Limb (tissue), 2 donors: ENCODE data around the gene HES2.
"Not testable (repeated sequence)": the region's sequence is repeated elsewhere in the genome, so short reads cannot be mapped to it uniquely, and the experiment has no call there.

Source experiments
- DNase-seq, 2 donors: peaks; one replicate each; pipeline ENCODE4 v3.0.0-alpha.2; 2016; ENCODE audit errors: extremely low spot score in 2 of 2

HES2 gene

DNA sequence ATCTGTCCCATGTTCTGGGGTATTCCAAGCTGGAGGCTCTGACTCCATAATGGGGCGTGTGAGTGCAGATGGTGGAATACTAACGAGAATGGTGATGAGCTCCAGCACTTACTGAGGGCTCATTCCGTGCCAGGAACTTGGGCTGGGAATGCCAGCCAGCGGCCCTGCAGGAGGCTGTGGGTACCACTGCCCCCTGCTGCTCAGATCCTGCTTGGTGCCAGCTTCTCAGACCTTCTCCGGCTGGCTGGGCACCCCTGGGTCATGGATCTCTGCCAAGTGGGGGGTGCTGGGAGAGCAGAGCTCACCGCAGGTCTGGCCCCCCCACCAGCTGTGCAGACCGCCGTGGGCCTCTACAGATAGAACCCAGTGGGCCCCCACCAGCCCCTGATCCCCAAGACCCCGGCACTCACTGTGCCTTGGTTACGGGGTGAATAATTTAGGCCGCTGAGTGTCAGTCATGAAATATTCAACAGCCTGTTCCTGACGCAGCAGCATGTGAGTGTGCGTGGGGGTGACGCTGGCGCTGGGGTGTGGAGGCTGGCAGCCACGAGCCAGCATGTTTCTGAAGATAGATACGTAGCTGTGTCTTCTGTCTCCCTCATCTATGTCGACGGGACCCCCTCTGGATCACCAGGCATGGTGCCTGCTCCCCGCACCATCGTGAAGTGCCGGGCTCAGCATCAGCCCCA, 17.4 kb upstream of the HES2 start:
- DNase-seq = not testable (repeated sequence)

DNA sequence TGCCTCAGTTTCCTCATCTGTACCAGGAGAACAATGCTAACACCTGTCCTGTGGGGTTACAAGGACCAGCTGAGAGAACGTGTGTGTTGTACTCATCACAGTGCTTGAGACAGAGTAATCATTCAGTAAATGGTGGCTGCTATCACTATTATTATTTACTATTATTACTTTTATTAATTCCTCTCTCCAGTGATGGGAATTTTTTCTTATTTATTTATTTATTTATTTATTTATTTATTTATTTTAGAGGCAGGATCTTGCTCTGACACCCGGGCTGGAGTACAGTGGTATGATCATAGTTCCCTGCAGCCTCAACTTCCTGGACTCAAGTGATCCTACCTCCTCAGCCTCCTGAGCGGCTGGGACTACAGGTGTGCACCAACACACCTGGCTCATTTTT, 16.6 kb upstream of the HES2 start:
- DNase-seq = not testable (repeated sequence)

DNA sequence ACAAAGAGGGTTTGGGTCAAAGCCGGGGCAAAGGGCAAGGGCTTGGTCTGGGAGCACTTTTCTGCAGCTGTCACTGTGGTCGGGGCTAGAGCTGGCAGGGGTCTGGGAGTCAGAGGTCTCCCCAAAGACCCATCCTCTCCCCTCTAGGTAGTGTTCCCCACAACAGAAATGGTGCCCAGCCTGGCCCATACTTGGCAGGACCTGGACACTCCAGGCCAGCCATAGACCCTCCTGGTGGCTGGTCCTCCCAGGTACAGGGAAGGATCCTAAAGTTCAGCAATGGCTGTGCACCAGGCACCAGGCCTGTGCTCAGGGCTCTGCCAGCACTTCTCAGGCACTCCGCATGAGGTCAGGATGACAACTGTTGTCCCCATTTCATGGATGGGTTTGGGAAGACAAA, 15.8 kb upstream of the HES2 start:
- no peak for DNase-seq

DNA sequence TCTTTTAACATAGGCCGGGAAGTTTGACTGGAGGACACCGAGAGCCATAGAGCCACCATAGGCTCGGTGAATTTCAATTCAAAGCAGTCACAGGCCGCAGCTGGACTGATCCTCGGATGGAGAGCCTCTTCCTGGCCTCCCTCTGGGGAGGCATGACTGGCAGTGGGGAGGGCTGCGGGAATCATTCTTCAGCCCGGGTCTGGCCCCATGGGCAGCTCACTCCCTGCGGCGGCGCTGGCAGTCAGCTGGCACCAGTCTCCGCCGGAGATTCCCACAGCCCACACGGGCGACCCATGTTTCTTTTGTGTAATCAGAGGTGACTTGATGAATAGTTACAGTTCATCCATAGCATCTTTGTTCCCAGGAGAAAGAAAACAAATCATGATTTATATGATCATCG, 15.4 kb upstream of the HES2 start:
- no peak for DNase-seq

DNA sequence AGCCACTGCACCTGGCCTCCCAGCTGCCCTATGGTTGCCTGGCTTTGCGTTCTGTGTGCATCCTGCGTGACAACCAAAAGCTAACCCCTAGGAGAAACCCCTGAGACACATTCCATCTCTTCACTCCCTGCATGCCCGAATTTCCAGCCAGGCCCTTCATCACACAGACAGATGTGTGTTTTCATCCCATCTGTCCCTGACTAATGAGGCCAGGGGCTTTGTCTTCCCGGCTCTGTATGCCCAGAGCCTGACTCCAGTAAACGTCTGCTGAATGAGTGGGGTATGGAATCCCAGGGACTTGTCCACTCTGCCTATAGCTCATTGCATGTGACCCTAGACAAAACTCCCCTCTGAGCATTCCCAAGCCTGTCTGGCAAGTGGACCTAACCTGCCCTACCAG, 14.5 kb upstream of the HES2 start:
- no peak for DNase-seq

DNA sequence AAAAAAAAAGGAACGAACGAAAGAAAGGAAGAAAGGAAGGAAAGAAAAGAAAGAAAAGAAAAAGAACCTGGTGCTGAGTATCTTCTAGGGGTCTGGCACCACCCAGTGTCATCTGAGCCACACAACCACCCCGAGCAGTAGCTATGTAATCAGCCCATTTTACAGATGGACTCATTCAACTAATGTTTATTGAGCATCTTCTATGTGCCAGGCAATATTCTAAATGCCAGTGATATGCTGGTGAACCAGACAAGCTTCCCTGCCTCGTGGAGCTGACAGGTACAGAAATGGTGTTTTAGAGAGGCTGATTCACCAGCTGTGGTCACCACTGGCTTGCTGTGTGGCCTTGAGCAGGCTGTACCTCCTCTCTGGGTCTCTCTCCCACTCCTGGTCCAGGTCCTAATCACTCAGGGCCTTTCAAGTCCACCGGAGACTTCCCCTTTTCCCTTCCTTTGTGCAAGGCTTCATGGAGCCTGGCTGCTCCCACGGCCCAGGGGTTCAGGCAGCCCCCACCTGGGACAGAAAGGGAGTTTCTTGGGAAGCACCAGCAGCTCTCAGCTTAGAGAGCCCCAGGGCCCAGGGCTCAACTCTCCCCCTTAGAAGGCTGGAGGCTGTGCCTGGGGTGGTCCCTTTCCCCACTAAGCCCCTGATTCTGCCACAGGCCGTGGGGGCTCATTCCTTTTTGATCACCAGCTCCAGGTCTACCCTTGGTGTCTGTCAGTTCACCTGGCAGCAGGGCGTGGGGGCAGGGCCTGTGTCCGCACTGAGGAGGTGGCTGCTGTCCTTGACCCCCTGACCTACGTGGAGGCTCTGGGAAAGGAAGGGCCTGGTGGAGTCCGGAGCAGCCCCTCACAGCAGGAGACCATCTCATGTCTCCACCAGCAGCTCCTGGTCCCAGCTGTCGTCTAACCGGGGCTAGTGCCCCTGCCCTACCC, 12.2 kb upstream of the HES2 start:
- DNase-seq = not testable (repeated sequence)

DNA sequence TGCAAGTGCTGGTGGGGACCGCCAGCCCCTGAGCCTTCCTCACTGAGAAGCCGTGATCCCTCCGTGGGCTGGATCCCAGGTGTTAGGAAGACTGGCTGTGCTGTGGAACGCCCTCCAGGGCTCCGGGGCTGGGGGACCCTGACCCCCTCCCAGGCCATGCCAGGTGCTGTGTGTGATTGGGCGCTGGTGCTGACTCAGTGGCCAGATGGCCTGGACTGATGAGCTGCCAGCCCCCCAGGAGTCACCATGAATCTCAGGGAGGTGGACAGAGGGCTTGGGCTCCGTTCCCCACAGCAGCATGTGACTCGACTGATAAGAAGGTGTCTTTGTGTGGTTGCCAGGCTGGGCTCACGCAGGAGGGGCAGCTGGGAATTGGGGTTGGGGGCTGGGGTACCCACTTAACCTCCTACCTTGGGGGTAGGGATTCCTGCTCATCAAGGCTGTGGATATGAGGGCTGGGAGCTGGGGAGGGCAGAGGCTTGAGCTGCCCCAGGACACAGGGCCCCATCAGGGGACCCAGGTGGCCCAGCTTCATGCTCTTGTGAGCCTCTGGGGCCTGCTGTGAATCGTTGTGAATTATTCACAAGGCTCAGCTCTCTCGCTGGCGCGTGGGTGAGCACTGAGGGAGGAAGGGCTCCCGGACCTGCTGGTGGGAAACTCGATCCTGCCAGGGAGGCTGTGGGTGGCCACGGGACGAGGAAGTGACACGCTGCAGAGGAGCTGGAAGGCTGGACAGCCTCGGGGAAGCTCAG, 10.1 kb upstream of the HES2 start:
- not testable (repeated sequence) for DNase-seq

DNA sequence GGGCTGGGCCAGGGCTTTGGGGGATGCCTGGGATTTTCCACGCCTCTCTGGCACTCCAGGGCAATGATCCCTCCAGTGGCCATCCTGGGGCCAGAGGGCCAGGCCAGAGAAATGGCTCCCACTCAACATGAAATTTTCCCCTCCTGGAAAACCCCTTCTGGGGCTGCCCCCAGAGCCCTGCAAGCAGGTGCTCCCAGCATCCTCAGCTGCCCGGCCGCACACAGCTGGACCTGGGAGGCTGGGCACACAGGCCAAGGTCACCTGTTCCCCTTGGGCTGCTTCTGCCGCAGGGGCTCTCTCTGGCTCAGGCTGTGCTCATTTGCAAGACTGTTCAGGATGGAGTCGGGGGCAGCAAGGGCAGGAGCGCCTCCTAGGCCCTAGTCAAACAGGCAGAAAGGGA, 8.7 kb upstream of the HES2 start:
- DNase-seq = not testable (repeated sequence)

DNA sequence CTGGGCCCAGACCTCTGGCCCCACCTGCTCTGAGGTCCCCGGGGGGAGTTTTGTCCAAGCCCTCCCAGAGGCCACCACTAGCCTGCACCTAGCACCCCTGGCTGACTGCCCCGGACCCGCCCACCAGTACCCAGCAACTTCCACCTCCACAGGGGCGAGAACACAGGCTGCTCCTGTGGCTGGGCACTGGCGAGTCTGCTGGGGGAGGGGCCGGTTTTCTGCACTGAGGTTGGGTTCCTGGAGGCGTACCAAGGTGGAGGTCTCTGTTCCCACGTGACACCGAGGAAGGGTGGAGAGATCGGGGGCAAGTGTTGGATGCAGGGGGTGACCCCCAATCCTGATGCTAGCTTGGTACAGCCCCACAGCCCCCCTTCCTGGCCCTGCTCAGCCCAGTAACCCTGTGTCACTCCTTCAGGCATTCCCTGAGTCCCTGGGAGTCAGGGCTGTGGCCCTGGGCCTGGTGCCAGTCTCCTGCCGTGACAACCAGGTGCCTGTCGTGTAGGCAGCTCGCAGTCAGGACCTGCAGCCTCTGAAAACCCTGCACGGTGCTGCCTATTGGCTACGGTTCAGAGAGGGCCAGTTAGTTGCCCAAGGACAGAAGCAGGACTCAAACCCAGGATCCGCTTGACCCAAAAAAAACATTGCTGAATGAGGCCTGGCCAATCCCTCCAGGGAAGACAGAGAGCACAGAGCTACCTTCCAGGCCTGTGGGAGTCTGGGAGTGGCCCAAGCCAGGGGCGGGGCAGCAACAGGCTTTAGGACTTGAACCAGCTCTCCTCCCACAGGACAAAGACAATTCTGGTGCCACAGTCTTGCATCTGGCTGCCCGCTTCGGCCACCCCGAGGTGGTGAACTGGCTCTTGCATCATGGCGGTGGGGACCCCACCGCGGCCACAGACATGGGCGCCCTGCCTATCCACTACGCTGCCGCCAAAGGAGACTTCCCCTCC, 8.0 kb upstream of the HES2 start:
- no peak for DNase-seq

DNA sequence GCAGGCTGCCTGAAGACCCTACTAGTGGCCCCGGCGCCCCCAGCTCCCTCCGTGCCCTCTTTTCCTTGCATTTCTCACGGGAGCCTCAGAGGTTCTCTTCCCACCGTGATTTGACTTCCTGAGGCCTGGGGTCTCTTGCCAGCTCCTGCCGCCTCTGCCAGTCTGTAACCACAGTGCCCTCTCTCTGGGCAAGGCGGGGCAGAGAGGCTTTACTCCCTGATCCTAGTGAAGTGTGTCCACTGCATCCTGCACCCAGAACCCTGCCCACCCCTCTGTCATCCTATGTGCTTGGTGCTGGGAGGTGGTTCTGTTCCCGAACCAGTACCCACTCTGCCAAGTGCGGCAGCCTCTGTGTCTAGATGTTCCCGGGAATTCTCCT, 7.2 kb upstream of the HES2 start:
- no peak for DNase-seq

DNA sequence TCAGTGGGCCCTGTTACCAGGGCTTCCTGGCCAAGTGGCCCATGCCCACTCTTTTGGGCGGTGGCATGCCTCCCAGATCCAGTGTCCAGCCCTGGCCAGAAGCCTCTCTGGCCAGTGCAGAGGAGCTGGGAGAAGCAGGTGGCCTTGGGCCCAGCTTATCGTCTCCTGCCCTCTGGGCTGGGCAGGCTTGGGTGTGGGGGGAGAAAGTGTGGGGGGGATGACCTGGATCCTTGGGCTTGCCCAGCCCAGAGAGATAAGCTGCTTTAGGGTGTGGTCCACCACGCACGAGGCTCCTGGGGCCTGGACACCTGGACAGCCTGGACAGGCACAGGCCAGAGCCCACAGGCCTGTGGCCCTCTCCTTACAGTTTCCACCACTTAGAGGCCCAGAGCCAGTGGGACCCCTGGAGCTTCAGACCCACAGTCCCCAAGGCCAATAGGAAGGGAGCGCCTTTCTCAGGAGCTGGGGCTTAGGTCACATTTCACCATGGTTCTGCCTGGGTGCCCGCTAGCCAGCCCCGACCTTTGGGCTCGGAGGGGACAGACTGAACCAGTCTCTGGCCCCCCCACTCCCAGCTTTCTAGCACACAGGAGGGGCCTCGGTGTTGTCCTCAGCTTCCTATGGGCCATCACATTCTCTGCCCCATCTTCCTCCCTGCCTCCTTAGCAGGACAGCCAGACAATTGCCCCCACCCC, 6.7 kb upstream of the HES2 start:
- DNase-seq = no peak

DNA sequence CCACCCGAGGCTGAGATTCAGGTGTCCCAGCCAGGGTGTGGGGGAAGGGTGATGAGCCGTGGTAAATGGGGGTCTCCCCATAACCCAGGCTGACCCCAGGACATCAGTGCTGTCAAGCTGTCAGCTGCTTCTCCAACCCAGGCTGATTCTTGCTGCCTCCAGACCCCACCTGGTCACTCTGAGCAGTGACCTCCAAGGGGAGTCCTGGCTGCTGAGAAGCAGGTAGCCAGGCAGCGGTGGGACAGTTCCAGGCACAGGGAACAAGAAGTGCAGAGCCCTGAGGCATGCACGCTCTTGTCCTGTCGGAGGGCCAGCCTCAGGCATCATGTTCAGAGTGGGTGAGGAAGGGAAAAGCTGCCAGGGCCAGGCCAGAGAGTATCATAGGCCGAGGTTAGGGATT, 5.9 kb upstream of the HES2 start:
- DNase-seq = no peak

DNA sequence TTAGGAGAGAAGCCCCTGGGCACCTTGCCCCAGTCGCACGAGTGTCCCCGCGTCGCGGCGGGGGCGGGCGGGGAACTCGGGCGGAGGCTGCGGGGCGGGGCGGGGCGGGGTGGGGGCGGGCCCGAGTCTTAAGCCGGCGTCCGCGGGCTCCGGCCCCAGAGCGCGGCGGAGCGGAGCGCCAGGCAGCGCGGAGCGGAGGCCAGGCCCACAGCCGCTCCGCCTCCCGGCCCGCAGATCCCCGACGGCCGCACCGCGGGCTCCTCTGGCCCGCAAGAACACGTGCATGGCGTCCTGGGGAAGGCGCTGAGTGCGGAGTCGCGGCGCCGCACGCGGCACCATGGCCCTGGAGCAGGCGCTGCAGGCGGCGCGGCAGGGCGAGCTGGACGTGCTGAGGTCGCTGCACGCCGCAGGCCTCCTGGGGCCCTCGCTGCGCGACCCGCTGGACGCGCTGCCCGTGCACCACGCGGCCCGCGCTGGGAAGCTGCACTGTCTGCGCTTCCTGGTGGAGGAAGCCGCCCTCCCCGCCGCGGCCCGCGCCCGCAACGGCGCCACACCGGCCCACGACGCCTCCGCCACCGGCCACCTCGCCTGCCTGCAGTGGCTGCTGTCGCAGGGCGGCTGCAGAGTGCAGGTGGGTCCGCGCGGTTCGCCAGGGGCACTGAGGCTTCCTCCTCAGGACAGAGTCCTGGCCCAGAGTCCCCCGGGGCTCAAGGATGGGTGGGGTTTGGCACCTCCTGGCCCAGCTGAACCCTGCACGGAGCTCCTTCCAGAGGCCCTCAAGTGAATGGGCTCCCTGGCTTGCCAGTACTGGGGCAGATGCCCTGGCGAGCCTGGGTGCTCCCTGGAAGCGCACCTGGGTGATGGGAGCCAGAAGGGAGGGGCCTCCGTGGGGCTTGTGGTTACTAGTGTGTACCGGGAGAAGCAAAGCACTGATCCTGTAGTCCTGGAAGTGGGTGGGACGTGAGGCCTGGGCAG, 5.2 kb upstream of the HES2 start, which contains the start of gene ESPN:
Gene ESPN (plus strand): TSS at position 158 of the 975 bp plus-strand sequence. CDS start 180 bp downstream, at position 338.
- no peak for DNase-seq

DNA sequence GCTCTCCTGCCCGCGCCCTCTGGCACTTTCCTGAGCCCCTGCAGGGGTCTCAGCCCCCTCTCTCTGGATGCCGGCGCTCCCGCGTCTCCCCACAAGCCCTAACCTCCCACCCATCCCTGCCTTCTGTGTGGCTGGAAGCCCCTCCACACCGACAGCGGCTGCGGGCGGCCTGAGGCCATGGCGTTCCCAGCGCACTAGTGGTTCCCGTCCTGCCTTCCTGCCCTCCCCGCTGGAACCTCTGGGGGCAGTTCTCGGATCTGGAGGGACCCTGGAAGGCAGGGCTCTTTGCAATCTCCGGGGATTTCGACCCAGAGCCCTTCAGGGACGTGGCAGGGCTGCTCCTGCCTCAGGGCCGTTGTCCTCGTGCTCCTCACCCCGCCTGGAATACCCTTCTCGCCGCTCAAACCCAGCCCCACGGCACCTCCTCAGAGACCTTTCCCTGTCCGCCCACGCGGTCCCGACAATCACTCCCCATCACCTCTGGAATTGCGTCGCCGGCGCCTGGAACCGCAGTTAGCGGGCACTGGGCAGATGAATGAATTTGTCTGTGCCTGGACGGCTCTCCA, 4.4 kb upstream of the HES2 start:
- no peak for DNase-seq

DNA sequence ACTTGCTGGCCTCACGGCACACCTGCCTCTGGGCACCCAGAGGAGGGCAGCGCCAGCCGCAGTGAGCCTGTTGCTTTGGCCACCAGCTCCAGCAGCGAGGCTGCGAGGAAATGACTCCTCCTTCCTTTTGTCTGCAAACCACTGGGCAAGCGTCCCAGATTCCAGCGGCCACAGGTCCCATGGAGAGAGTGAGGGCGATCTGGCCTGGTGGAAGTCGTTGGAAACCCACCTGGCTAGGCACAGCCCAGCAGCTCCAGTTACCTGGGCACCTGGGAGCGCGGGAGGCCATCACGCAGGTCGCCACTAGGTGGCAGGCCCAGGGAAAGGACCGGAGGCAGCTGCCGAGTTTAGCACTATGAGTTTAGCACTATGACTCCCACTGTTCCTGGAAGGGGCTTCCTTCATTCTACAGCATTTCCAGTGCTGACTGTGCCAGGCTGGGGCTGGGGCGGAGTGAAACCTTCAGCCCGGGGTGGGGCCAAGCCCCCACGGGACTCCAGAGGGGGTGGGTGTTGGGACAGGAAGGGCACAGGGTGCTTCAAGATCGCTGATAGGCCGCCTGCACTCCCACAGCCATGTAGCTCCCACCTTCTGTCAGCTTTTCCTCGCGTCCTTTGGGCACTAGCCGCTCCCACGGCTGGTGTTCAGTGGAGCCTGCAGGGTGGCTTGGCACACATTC, 3.7 kb upstream of the HES2 start:
- DNase-seq = no peak

DNA sequence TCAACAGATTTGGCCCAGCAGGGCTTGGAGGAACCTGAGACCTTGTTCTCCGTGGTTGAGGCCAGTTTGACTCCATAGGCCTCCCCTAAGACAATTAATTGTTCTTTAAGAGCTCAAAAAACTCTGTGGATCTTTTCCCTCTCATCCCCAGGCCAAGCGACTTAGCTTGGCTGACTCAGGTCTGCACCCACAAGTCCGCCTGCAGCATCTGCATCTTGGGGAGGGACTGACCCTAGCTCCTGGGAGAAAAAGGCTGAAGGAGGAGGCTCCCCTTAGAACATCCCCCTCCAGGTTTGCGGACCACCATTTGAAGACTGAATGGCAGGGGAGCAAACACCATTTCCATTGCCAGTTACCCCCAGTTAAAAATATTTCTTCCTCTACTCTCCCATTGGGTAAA, 1.5 kb upstream of the HES2 start:
- DNase-seq = no peak

DNA sequence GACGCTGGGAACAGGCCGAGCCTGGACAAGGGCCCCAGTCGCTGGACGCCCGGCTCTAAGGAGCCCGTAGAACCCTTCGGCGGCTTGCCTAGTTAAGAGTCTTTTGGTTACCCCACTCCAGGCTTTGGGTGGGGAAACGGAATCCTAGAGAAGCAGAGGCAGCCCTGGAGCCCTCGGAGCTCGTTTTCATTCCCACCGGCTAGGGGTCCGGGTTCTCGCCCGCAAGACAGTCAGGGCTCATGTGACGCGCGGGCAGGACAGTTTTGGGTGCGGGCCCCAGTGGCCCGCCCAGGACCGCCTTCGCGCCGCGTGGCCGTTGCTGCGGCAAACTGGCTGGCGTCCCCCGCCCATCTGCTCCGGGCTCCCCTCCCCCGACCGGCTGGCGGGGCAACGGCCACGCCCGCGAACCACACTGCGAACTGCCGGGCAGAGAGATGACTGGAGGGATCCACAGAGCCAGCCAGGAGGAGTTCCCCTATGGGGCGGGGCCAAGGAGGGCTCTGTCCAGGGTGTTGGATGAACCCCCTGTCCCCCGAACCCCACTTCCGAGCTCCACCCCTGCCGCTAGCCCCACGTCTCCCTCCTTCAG, 829 bp upstream of the HES2 start:
- DNase-seq = no peak

DNA sequence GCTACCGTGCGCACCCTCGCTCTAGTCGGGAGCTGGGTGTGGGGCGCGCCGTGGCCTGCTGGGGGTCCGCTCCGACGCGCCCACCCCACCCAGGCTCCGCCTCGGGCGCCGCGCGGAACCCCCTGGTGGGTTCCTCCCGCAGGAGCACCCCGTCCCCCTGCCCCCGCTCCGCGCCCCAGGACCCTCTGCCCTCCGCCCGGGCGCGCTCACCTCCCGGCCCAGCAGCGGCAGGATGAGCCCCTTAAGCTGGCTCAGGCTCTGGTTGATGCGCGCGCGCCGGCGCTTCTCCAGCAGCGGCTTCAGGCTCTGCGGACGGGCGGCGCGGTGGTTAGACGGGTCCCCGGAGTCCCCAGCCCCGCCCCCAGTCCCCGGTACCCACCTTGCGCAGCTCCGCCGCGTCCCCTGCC, 319 bp downstream of the HES2 start:
- DNase-seq = no peak
